GM19351 (cell line): ENCODE measurements around the gene PF4V1.
A peak's percentile ranks its signal among the peaks of the same experiment; 100 is the strongest.

Source experiments
- ATAC-seq: cut with Tn5 transposase; IDR thresholded peaks from one replicate; pipeline ENCODE4 v1.9.1; 2021; ENCODE audit warnings: mild to moderate bottlenecking, moderate library complexity; ENCODE audit not compliant: unreplicated experiment

PF4V1 gene

DNA sequence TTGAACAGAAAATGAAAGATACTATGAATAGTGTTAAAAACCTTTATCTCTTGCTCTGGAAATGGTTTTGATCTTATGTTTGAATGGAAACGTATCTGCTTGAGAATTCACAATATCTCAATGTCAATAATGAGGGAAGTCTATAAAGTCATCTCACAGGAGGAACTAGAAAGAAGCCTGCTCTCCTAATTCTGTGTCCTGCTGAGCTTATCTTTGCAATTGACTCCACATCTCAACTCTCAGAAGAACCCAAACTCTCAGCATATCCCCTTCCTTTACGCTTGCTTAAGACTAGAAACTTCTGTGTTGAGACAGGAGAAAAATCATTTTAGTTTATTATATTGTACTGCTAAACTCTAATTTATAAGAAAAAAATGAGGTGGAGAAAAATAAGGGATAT is 8.3 kb upstream of the PF4V1 start:
- ATAC-seq = no peak

DNA sequence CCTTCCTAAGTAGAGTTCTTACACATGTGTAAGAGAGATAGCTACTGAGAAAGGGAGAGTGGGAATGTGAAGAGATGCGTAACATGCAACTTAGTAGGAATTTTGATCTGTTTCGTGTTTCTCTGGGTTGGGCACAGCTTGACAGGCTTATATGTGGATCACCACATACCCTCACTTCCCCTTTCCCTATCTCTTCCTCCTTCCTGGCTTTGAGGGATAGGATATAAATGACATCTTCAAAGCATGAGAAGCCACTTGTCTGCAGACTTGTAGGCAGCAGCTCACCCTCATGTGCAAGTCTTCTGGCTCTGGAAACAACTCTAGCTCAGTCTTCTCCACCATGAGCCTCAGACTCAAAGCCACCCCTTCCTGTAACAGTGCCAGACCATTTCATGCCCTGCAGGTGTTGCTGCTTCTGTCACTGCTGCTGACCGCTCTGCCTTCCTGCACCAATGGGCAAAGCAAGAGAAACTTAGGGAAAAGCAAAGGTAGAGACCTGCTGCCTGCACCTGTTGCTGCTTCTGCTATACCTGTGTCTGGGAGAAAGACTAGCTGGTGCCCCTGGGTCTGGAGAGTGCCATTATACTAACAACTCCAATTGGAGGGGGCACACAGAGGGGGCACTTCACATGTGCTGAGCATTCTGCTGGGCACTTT is 5.4 kb upstream of the PF4V1 start:
- ATAC-seq = no peak

DNA sequence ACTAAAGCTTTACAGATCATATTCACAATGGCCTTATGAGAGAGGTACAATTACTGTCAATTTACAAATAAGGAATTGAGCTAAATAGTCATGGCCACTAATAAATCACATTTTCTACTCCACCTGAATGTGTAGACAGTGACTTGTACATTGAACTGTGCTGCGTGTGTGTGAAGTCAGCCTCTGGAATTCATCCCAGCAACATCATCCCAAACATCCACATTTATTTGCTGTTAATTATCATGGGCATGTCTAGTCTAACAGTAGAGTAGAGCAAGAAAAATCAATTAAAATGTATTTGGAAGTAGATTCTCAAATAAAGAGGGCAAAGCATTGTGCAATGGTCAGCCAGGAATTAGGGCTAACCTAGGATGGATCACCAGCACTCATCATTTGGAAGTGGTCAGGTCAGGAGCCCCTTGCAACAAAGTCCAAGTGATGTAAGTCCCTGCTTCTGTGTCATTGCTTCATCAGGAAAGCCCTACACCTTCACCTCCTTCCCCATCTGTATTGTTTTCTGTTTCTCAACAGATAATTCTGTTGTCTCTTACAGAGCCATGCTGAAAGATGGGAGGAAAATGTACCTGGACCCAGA is 4.8 kb upstream of the PF4V1 start:
- no peak for ATAC-seq

DNA sequence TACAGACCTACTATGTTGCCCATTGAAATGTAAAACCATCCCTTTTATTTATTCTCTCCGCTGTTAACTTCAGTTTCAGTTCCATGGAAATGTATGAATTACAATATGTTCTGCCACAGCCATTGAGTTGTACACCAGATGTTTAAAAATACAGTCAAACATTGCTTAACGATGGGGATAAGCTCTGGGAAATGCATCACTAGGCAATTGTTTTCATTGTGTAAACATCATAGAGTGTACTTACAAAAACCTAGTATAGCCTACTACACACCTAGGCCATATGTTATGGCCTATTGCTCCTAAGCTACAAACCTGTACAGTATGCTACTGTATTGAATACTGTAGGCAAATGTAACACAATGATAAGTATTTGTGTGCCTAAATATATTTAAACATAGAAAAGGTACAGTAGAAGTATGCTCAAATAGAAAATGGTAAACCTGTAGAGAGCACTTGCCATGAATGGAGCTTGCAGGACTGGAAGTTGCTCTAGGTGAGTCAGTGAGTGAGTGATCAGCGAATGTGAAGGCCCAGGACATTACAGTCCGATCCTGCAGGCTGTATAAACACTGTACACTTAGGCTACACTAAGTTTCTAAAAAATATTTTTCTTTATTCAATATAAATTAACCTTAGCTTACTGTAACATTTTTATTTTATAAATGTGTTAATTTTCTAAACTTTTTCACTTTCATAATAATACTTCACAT is 2.7 kb upstream of the PF4V1 start:
- ATAC-seq = no peak

DNA sequence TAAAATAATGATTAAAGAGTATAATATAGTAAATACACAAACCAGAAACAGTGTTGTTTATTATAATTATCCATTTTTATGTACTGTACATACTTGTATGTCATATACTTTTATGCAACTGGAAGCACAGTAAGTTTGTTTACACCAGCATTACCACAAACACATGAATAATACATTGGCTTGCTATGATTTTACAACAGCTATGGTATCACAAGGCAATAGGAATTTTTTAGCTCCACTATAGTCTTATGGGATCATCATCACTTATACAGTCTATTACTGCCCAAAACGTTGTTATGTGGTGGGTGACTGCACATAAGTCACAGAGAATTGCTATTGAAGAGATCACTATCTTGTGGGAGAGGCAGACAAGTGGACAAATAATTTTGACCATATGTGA is 1.8 kb upstream of the PF4V1 start:
- no peak for ATAC-seq

DNA sequence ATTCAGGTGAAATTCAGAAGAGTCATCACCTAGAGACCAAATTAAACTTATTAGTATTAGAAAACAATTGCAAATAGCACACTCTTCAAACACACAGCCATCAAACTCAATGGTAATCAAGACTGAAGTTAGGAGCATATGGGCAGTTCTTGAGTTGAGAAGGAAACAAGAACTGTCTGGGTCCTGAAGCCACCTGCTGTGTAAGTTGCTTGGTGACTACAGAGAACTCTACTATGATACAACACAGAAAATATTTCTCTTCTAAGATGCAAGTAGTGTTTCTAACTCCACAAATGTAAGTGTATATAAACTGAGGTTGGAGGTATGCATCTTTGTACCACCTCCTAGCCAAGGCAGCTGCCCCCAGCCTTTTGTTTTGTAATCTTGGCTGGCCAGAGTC is 325 bp upstream of the PF4V1 start:
- ATAC-seq = no peak

DNA sequence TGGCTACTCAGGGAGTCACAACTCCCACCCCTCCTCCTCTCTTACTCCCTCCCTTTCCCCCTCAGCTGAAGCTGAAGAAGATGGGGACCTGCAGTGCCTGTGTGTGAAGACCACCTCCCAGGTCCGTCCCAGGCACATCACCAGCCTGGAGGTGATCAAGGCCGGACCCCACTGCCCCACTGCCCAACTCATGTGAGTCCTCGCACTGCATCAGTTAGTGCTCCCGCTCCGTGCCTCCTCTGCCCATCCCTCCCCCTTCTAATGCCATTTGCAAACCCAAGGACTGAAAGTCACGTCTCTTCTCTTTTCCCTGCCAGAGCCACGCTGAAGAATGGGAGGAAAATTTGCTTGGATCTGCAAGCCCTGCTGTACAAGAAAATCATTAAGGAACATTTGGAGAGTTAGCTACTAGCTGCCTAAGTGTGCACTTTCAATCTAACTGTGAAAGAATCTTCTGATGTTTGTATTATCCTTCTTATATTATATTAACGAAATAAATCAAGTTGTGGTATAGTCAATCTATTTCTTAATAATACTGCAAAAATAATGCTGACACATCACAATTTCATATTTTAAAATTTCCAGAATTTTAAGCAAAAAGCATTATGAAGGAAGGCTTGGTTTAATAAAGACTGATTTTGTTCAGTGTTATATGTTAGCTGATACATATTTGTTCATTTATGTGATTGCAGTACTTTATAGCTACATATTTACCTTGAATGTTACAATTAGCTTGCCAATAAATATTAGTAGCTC is 800 bp downstream of the PF4V1 start:
- ATAC-seq = no peak

DNA sequence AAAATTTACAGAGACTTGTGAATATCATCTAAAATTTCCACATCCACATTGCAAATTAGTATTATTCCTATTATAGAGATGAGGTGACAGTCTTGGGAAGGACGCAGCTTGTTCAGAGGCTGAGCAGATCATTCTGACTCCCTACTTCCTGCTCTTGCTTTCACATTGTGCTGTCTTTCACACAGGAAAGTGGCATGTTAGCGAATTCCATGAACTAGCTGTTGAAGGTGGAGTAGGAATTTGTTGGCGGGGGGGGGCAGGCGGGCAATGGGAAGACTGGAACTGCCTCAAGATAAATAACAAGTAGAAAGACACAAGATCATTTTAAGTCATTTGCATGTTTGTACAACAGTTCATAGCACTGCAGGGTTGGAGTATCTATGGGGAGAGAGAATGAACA is 2.3 kb downstream of the PF4V1 start:
- no peak for ATAC-seq

DNA sequence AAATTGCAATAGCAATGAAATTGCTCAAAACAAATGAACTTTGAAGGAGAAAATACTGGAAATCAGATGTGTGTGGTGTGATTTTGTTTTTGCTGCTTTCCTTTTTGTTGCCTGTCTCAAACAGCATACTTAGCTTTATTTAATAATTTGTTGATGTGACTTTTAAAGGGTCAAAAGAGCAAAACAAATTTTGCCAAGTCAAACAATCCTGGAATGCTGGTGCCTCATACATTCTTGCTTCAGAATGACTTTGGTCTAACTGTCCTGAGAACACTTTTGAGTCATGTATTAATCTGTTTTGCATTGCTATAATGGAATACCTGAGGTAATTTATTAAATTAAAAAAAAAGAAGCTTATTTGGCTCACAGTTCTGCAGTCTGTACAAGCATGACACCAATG is 3.4 kb downstream of the PF4V1 start:
- no peak for ATAC-seq

DNA sequence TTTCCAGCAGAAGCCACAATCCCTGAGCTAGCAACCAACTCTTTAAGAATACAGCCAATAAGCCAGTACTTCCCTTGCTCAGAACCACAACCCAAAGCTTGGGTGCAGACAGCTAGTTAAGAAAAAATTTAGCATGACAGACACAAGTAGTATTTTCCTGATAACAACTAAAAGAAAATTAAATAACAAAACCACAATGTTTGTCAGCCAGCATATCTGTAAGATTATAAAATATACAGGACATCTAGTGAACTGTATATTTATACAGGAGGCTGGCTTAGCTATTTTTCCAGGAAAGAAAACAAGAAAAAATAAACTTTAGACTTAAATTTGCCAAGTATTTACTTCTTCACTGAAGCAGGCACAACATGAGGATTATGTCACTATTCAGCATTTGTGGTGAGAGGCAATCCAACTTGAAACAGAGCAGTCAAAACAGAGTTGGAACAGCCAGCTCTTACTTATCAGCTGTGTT is 6.6 kb downstream of the PF4V1 start:
- no peak for ATAC-seq

DNA sequence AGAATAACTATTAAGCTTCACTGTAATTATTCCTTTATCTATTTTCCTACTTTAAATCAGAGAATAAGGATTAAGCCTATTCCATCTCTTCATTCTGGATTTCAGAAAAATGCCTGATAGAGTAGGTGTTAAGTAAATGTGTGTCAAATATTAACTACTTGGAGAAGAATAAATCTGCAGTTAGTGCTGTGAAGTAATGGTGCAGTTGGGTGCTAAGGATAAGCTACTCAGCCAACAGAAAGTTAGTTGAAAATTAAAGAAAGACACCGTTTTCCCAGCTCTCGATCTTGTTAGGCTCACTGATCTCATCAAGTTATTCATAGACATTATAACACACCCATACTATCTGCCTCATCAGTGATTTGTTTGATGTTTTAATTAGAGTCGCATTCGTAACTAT is 7.1 kb downstream of the PF4V1 start:
- ATAC-seq = no peak

DNA sequence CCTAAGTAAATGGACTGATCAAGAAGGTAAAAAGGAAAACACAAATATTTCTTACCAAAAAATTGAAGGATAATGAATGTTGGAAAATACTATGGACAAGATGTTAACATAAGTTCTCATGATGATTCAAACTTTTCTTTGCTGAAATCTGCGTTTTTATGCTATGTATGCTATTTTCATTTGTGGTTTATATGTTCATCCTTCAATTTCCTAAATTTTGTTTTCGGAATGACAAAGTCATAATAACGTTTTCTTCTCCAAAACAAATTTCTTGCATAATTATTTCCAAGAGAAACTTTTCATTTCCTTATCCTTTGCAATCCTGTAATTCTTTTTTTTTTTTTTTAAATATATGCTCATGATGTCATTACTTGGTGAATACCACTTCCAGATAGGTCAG is 7.8 kb downstream of the PF4V1 start:
- no peak for ATAC-seq

DNA sequence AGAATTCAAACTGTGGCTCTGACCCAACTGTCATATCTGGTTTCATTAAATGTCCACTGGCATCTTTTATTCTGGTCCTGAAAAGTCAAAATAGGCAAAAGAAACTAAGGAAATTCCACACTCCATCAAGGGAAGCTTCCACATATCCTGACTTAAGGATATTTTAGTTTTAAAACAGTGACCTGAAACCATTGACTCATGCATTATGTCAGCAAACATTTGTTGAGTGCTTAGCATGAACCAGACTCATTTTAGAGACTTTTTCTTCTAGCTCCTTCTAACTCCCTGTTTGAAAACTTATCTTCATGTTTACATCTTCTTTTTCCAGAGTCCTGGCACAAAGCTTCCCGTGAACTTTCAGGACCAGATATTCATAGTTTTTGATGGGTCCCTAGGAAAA is 9.2 kb downstream of the PF4V1 start:
- ATAC-seq = no peak

DNA sequence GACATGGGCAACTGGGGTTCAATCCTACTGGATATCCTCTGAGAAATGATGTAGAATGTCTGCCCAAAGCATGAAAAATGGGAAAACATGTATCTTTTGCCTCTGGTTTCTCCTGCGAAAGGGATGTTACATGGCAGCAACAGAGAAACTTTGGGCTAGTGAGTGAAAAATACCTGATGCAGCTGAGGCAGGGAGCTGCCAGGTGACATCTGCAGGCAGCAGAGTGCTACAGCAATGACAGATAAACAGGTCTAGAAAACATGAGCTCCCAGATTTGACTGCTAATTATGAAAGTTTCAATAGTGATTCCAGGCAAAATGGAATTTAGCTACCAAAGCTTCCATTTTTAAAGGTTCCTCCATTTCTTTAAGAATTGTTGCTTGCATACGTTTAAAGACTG is 11.3 kb downstream of the PF4V1 start:
- ATAC-seq = peak; percentile 52

DNA sequence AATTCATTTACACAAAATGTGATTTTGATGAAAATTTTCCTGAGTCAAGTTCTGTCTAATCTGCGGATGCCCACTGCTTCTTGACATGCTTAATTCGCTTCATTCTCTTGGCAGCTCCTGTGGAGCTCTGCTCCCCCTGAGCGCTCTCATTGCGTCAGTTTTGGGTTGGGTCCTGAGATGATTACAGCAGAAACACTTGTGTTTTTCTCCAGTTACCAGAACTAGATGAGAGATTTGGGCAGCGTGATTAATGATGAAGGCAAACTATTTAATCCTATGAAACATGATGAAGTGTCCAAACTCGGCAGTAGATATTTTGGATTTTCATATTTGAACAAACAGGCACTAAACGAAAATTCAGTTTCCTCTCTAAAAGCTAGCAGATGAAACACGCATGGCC is 11.9 kb downstream of the PF4V1 start:
- ATAC-seq = no peak

DNA sequence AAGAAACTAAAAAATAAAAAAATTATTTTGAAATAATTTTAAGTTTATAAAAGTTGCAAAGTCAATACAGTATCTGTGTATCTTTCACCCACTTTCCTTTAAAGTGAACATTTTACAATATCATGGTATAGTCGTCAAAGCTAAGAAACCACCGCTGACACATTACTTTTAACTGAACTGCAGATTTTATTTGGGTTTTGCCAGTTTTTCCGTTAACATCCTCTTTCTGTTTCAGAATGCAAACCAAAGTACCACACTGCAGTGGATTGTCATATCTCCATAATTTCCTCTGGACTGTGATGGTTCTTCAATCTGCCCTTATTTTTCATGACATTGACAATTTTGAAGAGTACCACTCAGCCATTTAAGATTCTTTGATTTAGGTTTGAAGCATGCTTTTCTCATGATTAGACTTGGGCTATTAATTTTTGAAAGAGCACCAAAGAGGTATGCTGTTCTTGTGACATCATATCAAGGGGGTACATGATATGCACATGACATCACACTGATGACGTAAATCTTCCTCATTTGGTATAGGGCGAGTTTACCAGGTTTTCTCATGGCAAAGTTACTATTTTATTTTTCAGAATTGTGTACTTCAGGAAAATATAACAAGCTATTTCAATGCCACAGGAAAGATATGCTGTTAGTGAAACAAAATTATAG is 12.5 kb downstream of the PF4V1 start:
- ATAC-seq = no peak

DNA sequence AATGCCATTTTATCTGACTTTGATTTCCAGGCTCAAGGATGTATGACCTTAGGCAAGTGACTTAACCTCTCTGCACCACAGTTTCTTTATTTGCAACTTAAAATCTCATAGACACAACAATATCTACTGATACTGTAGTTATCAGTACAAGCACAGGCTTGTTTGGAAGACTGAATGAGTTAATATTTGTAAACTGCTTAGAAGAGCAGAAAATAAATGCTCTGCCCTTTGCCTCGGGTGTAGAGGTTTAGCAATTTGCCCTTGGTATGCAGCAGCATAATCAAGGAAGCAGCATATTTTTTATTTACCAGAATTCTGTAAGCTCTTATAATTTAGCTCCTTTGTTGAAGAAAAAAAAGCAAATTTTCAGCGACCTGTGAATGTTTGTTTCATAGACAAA is 13.2 kb downstream of the PF4V1 start:
- no peak for ATAC-seq

DNA sequence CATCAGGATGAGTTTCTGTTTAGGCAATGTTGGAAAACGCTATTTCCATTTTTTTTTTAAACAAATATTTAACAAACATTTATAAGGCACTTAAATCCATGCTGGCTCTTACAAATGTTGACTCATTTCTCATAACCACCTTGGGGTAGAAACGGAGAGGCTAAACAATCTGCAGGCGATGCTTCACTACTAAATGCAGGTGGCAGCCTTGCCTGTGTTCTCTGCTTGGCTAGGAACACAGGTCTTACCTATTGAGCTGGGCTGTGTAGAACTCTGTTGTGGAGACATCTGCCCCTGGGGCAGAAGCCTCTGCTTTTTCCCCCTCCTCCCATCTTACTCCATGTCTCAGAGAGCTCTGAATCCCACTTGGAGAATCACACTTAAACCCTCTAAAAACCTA is 14.7 kb downstream of the PF4V1 start:
- ATAC-seq = no peak

DNA sequence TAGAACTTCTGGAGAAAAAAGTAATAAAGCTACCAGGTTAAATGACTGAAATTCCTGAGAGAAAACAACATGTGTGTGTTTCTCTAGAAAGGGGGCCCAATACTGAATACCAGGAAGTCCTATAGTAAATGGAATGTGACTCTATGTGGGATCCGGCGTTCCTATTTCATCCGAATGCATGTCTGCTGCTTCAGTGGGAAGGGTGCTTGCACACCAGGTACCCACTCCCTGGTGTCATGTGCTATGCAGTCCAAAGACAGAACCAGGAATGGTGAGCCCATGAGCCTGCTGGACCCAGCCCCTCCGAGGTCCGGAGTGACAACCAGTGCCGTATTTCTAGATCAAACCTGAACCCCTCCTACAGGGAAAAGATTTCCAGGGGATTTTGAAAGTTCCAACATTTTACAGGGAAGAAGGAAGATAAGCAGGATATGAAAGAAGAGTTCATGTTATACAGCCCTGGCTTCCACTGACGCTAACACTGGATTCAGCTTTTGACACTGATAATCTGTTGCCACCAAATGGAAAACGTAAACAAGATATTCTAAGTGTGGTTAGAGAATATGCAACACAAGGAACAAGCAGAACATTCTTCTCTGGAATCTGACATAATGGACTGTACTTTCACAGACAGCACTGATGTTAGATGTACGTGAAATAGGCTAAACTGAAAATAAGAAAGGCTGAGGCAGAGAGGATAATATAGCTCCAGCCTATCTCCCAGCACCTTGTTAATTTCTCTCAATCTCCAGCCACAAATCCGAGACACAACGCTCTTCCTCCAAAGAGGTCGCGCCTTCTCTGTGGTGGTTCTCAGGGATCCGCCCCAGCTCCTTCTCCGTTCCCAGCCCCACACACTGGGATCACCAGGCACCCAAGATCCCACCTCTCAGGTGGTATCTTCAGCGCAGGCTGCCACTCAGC is 15.4 kb downstream of the PF4V1 start:
- ATAC-seq = no peak
